ENCODE data around the gene PRADC1. TPM values are rescaled to one million over a fixed set of nuclear protein-coding genes. Genes with fewer than 3 reads are reported as not detected.
"Not testable (repeated sequence)": the region's sequence is repeated elsewhere in the genome, so short reads cannot be mapped to it uniquely, and the experiment has no call there.

PRADC1 gene
- total RNA-seq, 1 donor from 2014 or later, result 24.4 TPM

DNA sequence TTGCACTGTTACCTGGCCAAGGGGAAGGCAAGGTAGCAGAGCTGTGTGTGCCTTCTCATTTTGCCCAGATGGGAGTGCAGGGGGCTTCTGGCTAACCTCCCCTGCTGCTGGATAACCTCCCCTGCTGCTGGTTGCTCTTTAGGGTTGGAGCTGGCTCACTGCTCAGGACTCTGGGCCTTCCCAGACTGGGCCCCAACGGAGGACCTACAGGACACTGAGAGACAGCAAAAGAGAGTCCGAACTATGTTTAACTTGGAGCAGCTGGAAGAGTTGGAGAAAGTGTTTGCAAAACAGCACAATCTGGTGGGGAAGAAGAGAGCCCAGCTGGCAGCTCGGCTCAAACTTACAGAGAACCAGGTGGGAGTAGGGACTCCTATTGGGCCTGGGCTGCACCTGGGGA is 24.8 kb downstream of the PRADC1 start:
- DNase-seq (ENCODE audit: low spot score), result no peak
- no peak for ATAC-seq

DNA sequence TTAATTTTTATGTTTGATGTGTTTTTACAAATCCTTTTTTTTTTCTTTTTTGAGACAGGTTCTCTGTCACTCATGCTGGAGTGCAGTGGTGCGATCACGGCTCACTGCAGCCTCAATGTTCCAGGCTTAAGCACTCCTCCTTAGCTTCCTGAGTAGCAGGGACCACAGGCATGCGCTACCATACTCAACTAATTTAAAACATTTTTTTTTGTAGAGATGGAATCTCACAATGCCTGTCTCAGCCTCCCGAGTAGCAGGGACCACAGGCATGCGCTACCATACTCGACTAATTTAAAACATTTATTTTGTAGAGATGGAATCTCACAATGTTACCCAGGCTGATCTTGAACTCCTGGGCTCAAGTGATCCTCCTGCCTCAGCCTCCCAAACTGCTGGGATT is 27.4 kb downstream of the PRADC1 start:
- ATAC-seq, result no peak
- no peak for DNase-seq (ENCODE audit: low spot score)

GRCh38 chr2:73203055-73203681 is 29.9 kb downstream of the PRADC1 start:
- DNase-seq (ENCODE audit: low spot score), result no peak
- ATAC-seq, result peak; percentile 34

DNA sequence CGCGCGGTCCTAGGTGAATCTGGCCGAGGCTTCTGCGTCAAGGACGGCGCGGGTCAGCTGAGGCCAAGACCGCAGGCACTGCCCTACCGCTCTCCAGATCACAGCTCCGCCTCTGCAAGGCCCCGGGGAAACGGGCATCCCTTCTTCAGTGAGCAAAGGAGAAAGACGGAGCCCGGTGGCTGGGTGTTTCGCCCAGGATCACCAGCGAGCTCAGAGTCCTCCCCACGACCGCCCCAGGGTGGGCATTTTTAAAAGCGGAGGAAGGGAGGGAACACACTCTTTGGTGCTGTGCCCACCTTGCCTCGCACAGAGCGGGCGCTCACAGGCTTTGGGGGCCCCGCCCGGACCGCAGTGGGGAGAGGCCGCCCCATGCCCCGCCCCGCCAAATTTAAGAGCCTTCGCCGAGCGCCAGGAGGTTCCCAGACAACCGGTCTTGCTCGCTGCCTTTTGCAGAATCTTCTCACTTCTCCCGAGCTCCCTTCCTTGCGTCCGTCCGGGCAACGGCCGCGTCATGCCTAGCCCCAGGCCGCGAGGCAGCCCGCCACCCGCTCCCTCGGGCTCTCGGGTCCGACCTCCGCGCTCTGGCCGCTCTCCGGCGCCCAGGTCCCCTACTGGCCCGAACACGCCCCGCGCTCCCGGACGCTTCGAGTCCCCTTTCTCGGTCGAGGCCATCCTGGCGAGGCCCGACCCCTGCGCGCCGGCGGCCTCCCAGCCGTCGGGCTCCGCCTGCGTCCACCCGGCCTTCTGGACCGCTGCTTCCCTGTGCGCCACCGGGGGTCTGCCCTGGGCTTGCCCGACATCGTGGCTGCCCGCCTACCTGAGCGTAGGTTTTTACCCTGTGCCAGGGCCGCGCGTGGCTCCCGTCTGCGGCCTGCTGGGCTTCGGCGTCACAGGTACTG is 30.6 kb downstream of the PRADC1 start, which contains the start of gene NOTO:
Gene NOTO (plus strand): TSS at position 419 of the 899 bp plus-strand sequence. CDS start 93 bp downstream, at position 512.
- peak; percentile 29 for ATAC-seq
- DNase-seq (ENCODE audit: low spot score), result no peak

DNA sequence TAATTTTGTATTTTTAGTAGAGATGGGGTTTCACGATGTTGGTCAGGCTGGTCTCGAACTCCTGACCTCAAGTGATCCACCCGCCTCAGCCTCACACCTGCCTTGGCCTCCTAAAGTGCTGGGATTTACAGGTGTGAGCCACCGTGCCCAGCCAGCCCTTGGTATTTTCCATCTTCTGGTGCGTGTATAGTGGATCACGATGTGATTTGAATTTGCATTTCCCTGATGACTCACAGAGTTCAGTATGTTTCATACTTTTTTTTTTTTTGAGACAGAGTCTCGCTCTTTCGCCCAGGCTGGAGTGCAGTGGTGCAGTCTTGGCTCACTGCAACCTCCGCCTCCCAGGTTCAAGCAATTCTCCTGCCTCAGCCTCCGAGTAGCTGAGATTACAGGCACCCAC is 32.8 kb downstream of the PRADC1 start:
- ATAC-seq; DNase-seq (ENCODE audit: low spot score): not testable (repeated sequence)

- ATAC-seq (no peak), DNase-seq (ENCODE audit: low spot score) (no peak)
Measured at GRCh38 chr2:73197579-73197978, 35.5 kb downstream of the PRADC1 start.

GRCh38 chr2:73187549-73187948 is 45.5 kb downstream of the PRADC1 start:
- DNase-seq (ENCODE audit: low spot score), result no peak
- ATAC-seq, result no peak

DNA sequence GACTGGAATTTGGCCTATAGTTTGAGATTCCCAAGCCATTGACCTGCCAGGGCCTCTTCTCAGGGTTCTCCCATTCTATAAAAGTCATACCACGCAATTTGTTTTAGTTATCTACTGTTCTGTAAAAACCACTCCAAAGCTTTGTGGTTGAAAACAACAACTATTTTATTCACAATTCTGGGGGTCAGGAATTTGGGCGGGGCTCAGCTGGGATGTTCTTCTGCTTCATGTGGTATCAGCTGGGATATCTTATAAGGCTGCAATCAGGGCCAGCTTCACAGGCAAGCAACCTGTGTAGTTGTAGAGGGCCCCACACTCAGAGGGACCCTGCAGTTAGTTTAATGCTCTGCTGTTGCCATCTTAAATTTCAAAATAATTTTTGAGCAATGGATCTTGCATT is 47.1 kb downstream of the PRADC1 start:
- DNase-seq (ENCODE audit: low spot score), result no peak
- ATAC-seq, result no peak

Other genes starting within 250 kb of the PRADC1 start
- 80.1 TPM for gene SFXN5, start 161.5 kb downstream of the PRADC1 start, total RNA-seq
- 6.0 TPM for gene RAB11FIP5, start 120.3 kb downstream of the PRADC1 start, total RNA-seq
- gene NOTO, start 30.7 kb downstream of the PRADC1 start, total RNA-seq, result not detected
- gene SMYD5, start 19.0 kb downstream of the PRADC1 start, total RNA-seq, result 6.0 TPM
- gene CCT7, start 1.1 kb upstream of the PRADC1 start, total RNA-seq, result 93.7 TPM
- 0.33 TPM for gene FBXO41, start 51.2 kb upstream of the PRADC1 start, total RNA-seq
- gene EGR4, start 60.3 kb upstream of the PRADC1 start, total RNA-seq, result not detected
- gene ALMS1, start 152.6 kb upstream of the PRADC1 start, total RNA-seq, result 6.0 TPM